Adipose tissue (tissue), 3 donors: ENCODE measurements around the gene ABCA3. TPM values are rescaled to one million over a fixed set of nuclear protein-coding genes. Genes with fewer than 3 reads are reported as not detected.
A peak's percentile ranks its signal among the peaks of the same experiment; 100 is the strongest.
"Not testable (repeated sequence)": the region's sequence is repeated elsewhere in the genome, so short reads cannot be mapped to it uniquely, and the experiment has no call there.

ENCODE experiments used
- H3K27ac ChIP-seq: one replicate; pipeline ENCODE4 v1.5.1; 2013; ENCODE audit warnings: low read depth, low read length
- WGBS, 3 donors: extraction: QIAGEN DNeasy Blood & Tissue Kit; methylation state at CpG; one replicate each; pipeline ENCODE4 v1.1.7; 2013; 5-methylcytosine and 5-hydroxymethylcytosine counted together
- polyA plus RNA-seq, 3 donors: library from polyadenylated mRNA; stranded (reverse); fragments of 200-250 nt; gene quantifications; one replicate each; pipeline ENCODE4 v1.2.3, GENCODE V29; 2013
- donor health status: healthy with polysubstance abuse.
- donor health status: Bipolar disorder and iron deficiency.
- donor health status: healthy.

The ABCA3 gene
- polyA plus RNA-seq, 3 donors: 6.8 to 11.6 (median 8.0) TPM

DNA sequence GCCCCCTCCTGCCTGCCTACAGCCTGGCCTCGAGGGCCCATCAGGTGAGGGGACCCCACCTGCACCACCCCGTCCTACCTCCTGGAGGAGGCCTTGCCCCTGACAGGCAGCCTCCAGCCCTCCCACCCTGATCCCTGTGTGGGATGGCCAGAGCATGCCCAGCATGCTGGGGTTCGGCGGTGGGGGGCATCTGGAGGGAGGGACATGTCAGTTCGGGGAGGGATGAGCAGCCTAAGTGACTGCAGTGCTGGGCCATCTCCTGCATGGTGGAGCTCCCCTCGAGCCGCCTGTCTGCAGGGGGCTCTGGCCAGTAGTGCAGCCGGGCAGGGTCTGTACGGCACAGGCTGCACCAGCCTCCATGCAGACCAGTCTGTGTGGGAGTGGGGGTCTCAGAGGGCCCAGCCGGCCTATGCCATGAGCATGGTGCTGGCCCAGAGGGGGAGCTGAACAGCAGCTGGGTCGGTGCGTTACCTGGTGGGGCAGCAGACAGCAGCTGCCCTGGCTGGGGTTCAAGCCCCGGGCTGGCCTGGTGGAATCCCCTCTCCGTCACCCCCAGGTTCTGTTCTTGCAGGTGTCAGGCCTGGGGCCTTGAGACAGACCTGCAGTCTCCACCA lies 68.6 kb downstream of the ABCA3 start:
- 89 to 94% (median 91%) methylated on average over 14 of the region's 14 CpGs for WGBS, 3 donors
- H3K27ac ChIP-seq: no peak overlapping the region

DNA sequence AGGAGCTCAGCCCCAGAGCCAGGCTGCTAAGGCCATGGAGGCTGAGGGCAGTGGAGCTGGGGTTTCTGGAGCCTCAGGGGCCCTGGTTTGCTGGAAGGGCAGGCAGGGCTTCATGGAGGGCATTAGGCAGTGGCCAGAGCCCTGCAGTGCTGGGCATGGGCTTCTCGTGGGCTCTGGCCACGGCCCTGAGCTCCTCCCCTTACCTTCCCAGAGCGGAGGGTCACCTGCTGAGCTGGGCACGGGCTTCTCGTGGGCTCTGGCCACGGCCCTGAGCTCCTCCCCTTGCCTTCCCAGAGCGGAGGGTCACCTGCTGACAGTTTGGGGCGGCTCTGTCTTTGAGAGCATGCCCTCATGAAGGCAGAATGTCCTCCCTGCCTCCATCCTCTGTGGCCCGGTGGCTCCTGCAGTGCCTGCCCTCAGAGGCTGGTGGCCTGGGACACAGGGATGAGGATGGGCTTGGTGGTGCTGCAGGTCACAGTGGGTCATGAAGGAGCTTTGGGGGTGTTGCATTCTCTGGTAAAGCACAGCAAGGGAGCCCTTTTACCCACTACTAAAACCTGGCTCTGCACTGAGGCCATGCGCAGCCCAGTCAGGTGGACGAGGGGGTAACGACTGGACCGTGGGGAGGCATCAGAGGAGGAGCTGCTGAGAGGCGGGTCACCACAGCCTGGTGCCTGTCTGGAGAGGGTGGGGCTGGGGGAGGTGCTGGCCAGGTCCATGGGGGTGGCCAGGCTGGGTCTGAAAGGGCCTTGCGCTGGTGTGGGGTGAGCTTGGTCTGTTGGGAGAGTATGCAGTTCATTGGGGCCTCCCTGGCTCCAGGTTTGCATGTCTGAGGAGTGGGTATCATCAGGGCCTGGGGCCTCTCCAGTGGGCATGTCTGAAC lies 69.7 kb downstream of the ABCA3 start:
- H3K27ac ChIP-seq: no peak overlapping the region
- 85 to 91% (median 90%) methylated on average over 13 to 15 of the region's 15 CpGs for WGBS, 3 donors

GRCh38 chr16:2270070-2270462 lies 70.5 kb downstream of the ABCA3 start:
- WGBS, 3 donors: 86 to 92% (median 87%) methylated on average over 9 of the region's 9 CpGs
- H3K27ac ChIP-seq: no peak overlapping the region

DNA sequence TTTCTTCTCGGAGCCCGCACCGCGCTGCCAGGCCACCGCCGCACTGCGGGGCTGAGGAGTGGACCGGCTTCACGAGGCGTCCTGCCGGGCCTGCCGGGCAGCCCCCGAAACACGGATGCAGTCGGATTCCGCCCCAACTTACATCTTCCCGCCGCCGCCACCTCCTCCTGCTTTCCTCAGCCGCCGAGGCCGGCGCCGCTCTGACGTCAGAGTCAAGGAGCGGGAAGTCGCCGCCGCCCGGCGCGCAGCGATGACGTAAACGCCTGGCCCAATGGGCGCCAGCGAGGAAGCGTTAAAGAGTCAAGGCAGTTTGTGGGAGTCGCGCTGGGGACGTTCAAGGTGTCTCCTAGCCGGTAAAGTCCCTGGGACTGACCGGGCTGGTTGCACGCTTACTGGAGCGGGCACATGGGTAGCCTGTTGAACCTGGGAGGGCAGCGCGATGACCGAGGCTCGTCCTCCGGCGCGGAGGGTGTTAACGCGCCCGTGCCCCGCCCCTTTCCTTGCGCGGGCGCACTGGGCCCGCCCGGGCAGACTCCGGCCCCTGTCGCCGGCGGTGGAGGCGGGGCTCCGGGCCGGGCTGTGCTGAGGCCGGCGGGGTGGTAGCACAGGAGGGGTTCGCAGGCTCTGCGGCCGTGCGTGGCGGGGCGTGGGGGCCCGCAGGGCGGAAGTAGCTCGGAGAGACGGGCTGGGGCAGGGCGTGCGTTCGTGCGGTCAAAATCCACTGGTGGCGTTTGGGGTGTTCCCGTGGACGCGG lies 72.4 kb downstream of the ABCA3 start, which contains the start of gene RNPS1:
RNPS1 (minus strand) TSS at position 214 of the 754 bp plus-strand sequence. CDS start 3,483 bp downstream, outside the sequence.
- H3K27ac ChIP-seq: peak within 1 kb of the TSS; percentile 60
- 0 to 1% (median 1%) methylated on average over 71 to 85 of the region's 88 CpGs for whole genome bisulfite sequencing, 3 donors

DNA sequence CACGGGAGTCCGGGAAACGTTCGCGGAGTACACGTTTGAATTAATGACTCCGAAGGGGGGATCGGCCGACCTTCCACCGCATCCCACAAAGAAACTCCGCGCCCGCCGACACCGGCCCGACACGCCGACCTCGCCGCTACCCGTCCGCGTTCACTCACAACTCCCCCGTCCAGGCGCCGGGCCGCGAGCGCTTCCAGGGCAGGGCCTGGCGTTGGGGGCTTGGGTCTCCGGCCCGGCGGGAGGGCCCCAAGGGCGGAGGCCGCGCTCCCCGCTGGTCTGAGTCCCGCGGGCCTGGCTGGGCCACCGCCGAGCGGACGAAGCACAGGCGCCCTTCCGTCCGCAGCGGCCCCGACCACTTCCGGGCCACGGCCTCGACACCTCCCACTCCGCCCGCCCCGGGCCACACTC lies 73.0 kb downstream of the ABCA3 start:
- H3K27ac ChIP-seq: peak overlapping the region; percentile 60
- WGBS, 3 donors: 0 to 1% (median 0%) methylated on average over 40 to 54 of the region's 54 CpGs

GRCh38 chr16:2266887-2267286 lies 73.6 kb downstream of the ABCA3 start:
- not testable (repeated sequence) for H3K27ac ChIP-seq
- 5 to 8% (median 7%) methylated on average over 6 to 11 of the region's 12 CpGs for WGBS, 3 donors

DNA sequence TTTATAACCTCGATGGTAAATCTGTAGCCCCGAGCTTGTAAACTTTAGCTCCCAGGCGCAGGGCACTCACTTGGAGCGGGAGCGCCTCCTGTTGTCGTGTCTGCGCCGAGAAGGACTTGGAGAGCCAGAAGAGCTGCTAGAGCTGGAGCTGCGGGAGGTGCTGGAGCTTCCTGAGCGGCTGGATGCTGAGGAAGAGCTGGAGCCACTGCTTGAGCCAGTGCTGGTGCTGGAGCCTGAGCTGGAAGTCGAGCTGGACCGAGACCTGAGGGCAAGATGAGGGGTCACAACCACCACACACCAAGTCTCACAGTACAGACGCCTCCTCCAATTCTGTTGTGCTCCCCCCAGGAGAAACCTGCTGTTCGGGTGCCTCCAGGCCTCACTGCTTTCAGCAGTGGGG lies 77.5 kb downstream of the ABCA3 start:
- not testable (repeated sequence) for H3K27ac ChIP-seq
- WGBS, 3 donors: 79 to 87% (median 82%) methylated on average over 14 of the region's 14 CpGs

- no peak overlapping the region for H3K27ac ChIP-seq
- WGBS, 3 donors: 95 to 96% (median 96%) methylated on average over 8 of the region's 8 CpGs
Measured at GRCh38 chr16:2260250-2260649, 80.3 kb downstream of the ABCA3 start.

DNA sequence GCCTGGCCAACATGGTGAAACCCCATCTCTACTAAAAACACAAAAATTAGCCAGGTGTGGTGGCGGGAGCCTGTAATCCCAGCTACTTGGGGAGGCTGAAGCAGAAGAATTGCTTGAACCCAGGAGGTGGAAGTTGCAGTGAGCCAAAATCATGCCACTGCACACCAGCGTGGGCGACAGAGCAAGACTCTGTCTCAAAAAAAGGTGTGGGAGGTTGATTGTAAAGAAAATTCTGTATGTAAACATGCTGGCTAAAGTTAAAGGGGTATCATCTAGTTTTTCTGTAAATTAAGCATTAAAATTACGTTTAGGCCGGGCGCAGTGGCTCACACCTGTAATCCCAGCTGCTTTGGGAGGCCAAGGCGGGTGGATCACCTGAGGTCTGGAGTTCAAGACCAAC lies 82.0 kb downstream of the ABCA3 start:
- WGBS, 3 donors: 94 to 98% (median 97%) methylated on average over 7 of the region's 7 CpGs
- not testable (repeated sequence) for H3K27ac ChIP-seq

- no peak overlapping the region for H3K27ac ChIP-seq
- WGBS, 3 donors: 95 to 96% (median 95%) methylated on average over 6 of the region's 6 CpGs
Measured at GRCh38 chr16:2257726-2258125, 82.8 kb downstream of the ABCA3 start.

DNA sequence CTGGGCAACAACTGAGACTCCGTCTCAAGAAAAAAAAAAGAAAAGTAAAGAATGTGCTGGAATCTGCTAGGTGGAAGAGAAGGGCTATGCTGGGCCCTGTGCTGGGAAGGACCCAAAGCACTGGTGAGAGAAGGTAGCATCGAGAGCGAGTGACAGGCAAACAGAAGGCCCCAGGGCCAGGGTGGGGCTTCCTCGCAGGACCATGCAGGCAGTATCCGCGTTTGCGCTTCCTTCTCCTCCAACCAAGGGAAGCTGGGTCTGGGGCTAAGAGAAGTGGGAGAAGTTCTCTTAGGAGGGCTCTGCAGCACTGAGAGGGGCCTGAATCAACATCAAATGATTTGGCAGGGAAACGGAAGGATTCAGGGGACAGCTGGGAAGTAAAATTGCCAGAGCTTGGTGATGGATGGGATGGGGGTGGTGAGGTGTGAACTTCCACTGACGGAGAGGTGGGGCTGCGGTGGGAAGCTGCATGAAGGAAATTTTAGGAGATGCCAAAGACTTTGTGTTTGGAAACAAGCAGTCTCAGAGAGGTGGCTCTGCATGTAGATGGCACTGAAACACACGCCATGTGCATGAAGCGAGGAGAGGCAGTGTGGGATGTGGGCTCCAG lies 83.9 kb downstream of the ABCA3 start:
- WGBS, 3 donors: 83 to 88% (median 87%) methylated on average over 12 of the region's 12 CpGs
- no peak overlapping the region for H3K27ac ChIP-seq

DNA sequence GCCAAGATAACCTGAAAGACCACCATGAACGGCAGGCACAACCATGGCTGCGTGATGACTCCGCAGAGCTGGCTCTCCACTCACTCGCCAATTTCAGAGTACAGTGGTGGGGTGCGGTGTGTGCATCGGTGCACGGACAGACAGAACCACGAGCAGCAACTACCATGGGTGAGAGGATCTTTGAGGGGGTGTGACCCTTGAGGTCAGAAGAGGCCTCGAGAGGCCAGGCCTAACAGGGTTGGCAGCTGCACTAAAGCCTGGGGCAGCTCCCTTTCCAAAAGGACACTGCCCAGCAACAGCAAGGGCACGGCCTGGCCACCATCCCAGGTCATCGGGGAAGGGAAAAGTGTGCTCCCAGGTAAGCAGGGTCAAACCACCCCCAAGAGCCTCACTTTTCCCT lies 87.2 kb downstream of the ABCA3 start:
- WGBS, 3 donors: 90% methylated on average over 11 of the region's 11 CpGs

GRCh38 chr16:2252806-2253148 lies 87.8 kb downstream of the ABCA3 start:
- 92 to 97% (median 94%) methylated on average over 7 of the region's 7 CpGs for WGBS, 3 donors
- no peak overlapping the region for H3K27ac ChIP-seq

More for the DNA sequence above, 87.2 kb downstream of the ABCA3 start:
- H3K27ac ChIP-seq: no peak overlapping the region

DNA sequence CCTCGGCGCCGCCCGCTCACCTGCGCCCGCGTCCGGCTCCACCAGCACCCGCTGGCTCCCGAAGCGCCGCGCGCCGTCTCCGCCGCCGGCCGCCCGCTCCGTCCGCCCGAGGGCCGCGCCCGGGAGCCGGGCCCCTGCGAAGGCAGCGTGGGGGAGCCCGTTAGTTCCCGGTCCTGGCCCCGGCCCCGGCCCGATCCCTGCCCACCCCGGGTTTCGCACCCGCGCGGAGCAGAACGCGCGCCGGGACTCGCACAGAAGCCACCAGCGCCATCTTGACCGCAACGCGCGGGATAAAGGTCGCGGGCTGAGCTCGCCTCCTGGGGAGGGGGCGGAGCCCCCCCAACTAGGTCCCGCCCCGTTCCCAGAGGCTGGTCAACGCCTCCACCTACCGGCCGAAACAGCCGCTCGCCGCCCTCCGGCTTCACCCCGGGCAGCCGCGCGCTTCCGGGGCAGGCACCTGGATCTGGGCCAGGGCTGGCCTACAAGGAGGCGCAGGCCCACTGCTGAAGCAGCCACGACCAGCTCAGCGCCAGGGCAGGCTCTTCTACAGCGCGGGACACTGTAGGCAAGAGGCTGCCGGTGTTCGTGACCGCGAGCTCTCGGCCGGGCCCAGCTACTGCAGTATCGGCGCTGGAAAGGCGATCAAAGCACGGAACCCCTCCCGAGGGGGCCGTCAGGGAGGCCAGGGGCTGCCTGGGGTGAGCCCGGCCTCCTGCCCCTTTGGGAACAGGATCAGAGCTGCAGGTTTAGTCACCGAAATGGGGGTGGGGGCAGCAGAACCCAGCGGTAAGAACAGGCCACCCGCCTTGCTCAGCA lies 89.0 kb downstream of the ABCA3 start, which contains the start of gene ECI1:
ECI1 (minus strand) TSS at position 292 of the 816 bp plus-strand sequence; CDS start at position 271, 21 bp downstream.
- no peak within 1 kb of the TSS for H3K27ac ChIP-seq
- 2 to 3% (median 2%) methylated on average over 68 to 88 of the region's 88 CpGs for WGBS, 3 donors

GRCh38 chr16:2250652-2251295 lies 89.8 kb downstream of the ABCA3 start:
- 3 to 7% (median 7%) methylated on average over 35 of the region's 35 CpGs for WGBS, 3 donors
- no peak overlapping the region for H3K27ac ChIP-seq

DNA sequence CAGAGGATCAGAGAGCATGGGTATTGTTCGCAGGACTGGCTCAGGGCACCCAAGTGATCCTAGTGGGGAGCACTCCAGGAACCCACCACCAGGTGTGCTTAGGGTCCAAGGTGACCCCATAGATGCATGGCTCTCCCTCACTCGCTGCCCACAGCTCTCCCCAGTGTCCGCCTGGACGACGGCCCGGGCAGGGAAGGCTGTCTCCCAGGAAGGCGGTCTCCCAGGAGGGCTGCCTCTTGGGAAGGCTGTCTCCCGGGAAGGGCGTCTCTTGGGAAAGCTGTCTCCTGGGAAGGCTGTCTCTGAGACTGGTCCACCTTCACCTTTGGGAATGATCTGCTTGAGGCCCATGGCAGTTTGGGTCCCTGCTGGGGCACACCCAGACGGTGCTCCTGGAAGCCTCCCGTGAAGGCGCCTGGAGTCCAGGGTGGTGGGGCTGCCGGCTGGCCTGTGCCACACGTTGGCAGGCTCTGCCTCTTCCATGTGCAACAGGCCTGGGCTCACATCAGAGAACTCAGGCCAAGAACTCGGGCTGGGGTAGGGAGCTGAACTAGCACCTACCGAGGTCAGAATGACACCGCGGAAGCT lies 94.1 kb downstream of the ABCA3 start:
- 81 to 92% (median 89%) methylated on average over 18 of the region's 18 CpGs for WGBS, 3 donors
- H3K27ac ChIP-seq: no peak overlapping the region
